G401.6 (cell line): Measurements from ENCODE around the gene AP3D1.
"Not testable (repeated sequence)": the region's sequence is repeated elsewhere in the genome, so short reads cannot be mapped to it uniquely, and the experiment has no call there.

Experiments
- FAIRE-seq: peaks from 2 replicates; lab custom pipeline; 2012; peaks lifted over from hg19 to GRCh38; lab: Jason Lieb, UNC

Gene AP3D1

GRCh38 chr19:2149980-2150793 is 1.2 kb downstream of the AP3D1 start:
- no peak for FAIRE-seq

GRCh38 chr19:2148482-2149135 is 2.8 kb downstream of the AP3D1 start:
- FAIRE-seq = no peak

- FAIRE-seq = no peak
These were observed 5.5 kb downstream of the AP3D1 start for GRCh38 chr19:2145831-2146241.

GRCh38 chr19:2144190-2144589 is 7.2 kb downstream of the AP3D1 start:
- FAIRE-seq = no peak

GRCh38 chr19:2142173-2142829 is 9.1 kb downstream of the AP3D1 start:
- no peak for FAIRE-seq

GRCh38 chr19:2140138-2140569 is 11.2 kb downstream of the AP3D1 start:
- FAIRE-seq = no peak

- no peak for FAIRE-seq
These were observed 11.8 kb downstream of the AP3D1 start for GRCh38 chr19:2139385-2140137.

GRCh38 chr19:2138061-2138728 is 13.2 kb downstream of the AP3D1 start:
- no peak for FAIRE-seq

- FAIRE-seq = no peak
These were observed 14.6 kb downstream of the AP3D1 start for GRCh38 chr19:2136796-2137195.

GRCh38 chr19:2135474-2136402 is 15.6 kb downstream of the AP3D1 start:
- no peak for FAIRE-seq

GRCh38 chr19:2132731-2133490 is 18.5 kb downstream of the AP3D1 start:
- no peak for FAIRE-seq

- no peak for FAIRE-seq
These were observed 19.2 kb downstream of the AP3D1 start for GRCh38 chr19:2132191-2132590.

- FAIRE-seq = not testable (repeated sequence)
These were observed 20.1 kb downstream of the AP3D1 start for GRCh38 chr19:2131012-2131975.

GRCh38 chr19:2129892-2130770 is 21.2 kb downstream of the AP3D1 start:
- FAIRE-seq = no peak

- no peak for FAIRE-seq
These were observed 21.9 kb downstream of the AP3D1 start for GRCh38 chr19:2129486-2129885.

GRCh38 chr19:2129022-2129421 is 22.3 kb downstream of the AP3D1 start:
- FAIRE-seq = no peak

- not testable (repeated sequence) for FAIRE-seq
These were observed 23.1 kb downstream of the AP3D1 start for GRCh38 chr19:2128252-2128651.

- no peak for FAIRE-seq
These were observed 23.6 kb downstream of the AP3D1 start for GRCh38 chr19:2127758-2128157.
